ENCODE data around the gene PCYT1A.
"Not testable (repeated sequence)": the region's sequence is repeated elsewhere in the genome, so short reads cannot be mapped to it uniquely, and the experiment has no call there.

Gene PCYT1A

GRCh38 chr3:196287440-196288140 lies at the start of gene PCYT1A:
Gene PCYT1A (minus strand): TSS chr3:196287726. CDS start chr3:196270531, 17,195 bp downstream.
- peak; percentile 82 for DNase-seq

GRCh38 chr3:196336319-196337145 lies 49.0 kb upstream of the PCYT1A start:
- no peak for DNase-seq

- no peak for DNase-seq
Measured at GRCh38 chr3:196335503-196335948, 48.0 kb upstream of the PCYT1A start.

DNA sequence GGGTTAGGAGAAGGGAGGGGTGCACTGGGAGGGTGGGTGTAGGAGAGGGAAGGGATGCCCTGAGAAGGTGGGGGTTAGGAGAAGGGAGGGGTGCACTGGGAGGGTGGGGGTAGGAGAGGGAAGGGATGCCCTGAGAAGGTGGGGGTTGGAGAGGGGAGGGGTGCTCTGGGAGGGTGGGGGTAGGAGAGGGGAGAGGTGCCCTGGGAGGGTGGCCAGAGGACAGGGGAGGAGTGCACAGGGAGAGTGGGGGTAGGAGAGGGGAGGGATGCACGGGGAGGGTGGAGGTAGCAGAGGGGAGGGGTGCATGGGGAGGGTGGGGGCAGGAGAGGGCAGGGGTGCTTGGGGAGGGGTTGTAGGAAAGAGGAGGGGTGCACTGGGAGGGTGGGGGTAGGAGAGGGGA lies 47.5 kb upstream of the PCYT1A start:
- DNase-seq, result no peak

GRCh38 chr3:196332168-196332567 lies 44.6 kb upstream of the PCYT1A start:
- DNase-seq, result no peak

GRCh38 chr3:196327405-196327804 lies 39.9 kb upstream of the PCYT1A start:
- no peak for DNase-seq

GRCh38 chr3:196326936-196327335 lies 39.4 kb upstream of the PCYT1A start:
- no peak for DNase-seq

DNA sequence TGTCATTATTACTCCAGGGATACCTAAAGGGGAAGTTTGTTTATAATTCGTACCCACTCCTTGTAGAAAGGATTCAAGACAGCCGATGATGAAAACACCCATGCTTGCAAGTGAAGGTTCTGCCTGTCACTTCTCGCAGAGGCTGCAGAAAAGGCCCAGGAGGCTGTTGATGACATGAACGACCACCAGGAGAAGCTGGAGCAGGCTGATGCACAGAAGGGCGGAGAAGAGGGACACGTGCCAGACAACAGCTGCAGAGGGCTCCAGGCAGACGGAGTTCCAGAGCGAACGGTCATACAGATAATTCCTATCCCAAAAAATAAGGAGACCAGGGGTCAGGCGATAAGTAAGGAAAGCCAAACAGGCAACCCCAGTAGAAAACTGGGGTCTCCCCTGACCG lies 36.2 kb upstream of the PCYT1A start:
- DNase-seq, result no peak

- DNase-seq, result no peak
Measured at GRCh38 chr3:196323016-196323415, 35.5 kb upstream of the PCYT1A start.

- no peak for DNase-seq
Measured at GRCh38 chr3:196321162-196321561, 33.6 kb upstream of the PCYT1A start.

DNA sequence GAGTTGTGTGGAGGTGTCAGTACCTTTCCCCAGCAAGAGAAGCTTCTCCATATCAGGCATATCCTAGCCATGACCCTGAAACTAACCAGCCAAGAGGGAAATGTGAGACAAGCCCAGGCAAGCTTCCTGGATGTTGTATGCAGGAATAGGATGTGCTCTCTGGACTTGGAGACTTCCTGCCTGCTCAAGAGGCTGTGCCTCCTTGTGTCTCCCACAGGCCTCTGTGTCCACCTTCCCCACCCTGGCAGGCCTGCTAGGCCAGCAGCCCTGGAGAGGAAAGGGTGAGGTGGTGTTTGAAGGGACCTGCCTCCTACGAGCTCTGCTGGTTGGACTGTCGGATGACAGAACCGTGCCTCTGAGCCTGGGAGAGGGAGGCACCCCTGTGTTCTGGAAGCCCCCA lies 32.6 kb upstream of the PCYT1A start:
- no peak for DNase-seq

- peak; percentile 89 for DNase-seq
Measured at GRCh38 chr3:196317687-196318467, 30.4 kb upstream of the PCYT1A start, which contains the start of gene DYNLT2B. Gene DYNLT2B (minus strand): TSS chr3:196318240. CDS start chr3:196318152, 88 bp downstream.

DNA sequence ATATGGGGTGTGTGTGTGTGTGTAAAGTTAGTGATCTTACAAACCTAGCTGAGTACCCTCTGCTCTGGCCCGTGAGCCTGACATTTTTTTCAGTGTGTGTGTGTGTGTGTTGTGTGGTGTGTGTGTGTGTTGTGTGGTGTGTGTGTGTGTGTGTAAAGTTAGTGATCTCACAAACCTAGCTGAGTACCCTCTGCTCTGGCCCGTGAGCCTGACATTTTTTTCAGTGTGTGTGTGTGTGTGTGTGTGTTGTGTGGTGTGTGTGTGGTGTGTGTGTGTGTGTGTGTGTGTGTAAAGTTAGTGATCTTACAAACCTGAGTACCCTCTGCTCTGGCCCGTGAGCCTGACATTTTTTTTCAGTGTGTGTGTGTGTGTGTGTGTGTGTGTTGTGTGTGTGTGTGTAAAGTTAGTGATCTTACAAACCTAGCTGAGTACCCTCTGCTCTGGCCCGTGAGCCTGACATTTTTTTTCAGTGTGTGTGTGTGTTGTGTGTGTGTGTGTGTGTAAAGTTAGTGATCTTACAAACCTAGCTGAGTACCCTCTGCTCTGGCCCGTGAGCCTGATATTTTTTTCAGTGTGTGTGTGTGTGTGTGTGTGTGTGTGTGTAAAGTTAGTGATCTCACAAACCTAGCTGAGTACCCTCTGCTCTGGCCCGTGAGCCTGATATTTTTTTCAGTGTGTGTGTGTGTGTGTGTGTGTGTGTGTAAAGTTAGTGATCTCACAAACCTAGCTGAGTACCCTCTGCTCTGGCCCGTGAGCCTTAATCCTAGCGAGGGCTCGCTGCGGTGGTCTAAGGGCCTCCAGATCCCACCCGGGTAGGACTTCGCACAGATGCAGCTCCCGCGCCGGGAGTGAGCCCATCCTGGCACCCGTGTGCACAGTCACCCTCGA lies 29.5 kb upstream of the PCYT1A start:
- DNase-seq, result not testable (repeated sequence)

DNA sequence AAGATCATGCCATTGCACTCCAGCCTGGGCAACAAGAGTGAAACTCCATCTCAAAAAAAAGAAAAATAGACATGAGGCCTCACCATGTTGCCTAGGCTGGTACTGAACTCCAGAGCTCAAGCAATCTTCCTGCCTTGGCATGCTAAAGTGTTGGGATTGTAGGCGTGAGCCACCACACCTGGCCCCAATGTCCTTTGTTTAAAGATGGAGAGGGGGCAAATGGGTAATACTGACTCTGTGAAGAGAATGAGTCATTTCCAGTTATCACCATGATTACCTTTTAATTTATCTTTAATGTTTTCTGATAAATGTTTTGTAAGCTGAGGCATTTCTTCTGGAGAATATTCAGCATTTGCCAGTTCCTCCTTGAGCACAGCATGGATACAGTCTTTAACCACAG lies 28.3 kb upstream of the PCYT1A start:
- DNase-seq, result no peak

GRCh38 chr3:196314597-196314996 lies 27.1 kb upstream of the PCYT1A start:
- no peak for DNase-seq

- not testable (repeated sequence) for DNase-seq
Measured at GRCh38 chr3:196314086-196314485, 26.6 kb upstream of the PCYT1A start.

- DNase-seq, result not testable (repeated sequence)
Measured at GRCh38 chr3:196302960-196303359, 15.4 kb upstream of the PCYT1A start.

DNA sequence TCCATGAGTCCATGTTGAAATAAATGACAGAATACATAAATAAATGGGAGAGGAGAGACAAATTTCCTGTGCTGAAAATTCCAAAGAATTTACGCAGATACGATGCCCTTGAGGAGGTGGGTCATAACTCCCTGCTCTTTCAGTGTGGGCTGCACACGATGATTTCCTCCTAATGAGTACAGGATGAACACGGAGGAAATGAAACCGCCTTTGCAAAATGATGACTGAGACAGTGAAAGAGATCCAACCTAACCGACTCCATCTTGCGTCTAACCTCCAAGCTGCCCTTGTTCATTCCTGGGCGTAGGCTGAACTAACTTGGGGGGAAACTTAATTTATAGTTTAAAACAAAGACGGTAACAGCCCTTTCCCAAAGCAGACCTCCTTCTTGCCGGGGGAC lies 15.0 kb upstream of the PCYT1A start:
- not testable (repeated sequence) for DNase-seq

- DNase-seq, result no peak
Measured at GRCh38 chr3:196298521-196298920, 11.0 kb upstream of the PCYT1A start.

- no peak for DNase-seq
Measured at GRCh38 chr3:196292286-196292923, 4.9 kb upstream of the PCYT1A start.

- no peak for DNase-seq
Measured at GRCh38 chr3:196288141-196288460, 575 bp upstream of the PCYT1A start.

- peak; percentile 43 for DNase-seq
Measured at GRCh38 chr3:196287090-196287439, 461 bp downstream of the PCYT1A start.
